PC-3 (cell line): Measurements from ENCODE around the gene MITF. TPM values are rescaled to one million over a fixed set of nuclear protein-coding genes. Genes with fewer than 3 reads are reported as not detected.

Experiments
- ATAC-seq: fragments of 200-7000 bp; cut with Tn5 transposase; 2 replicates; pipeline ENCODE4 v1.9.1; 2020; ENCODE audit warnings: mild to moderate bottlenecking, moderate library complexity
- BruUV-seq: library from RNA; stranded (reverse); fragments of 400-500 nt; replicated peaks from 2 replicates; lab custom pipeline; 2021; lab: Mats Ljungman, UMichigan
- CTCF ChIA-PET: fragments of 300-600 bp; sonication (Branson Sonifier 250); formaldehyde crosslinking; loops from one replicate; lab custom pipeline; 2022; ENCODE audit warnings: antibody characterized with exemption; lab: Charles Lee
- POLR2A ChIA-PET: fragments of 300-600 bp; sonication (Branson Sonifier 250); formaldehyde crosslinking; loops from one replicate; lab custom pipeline; 2022; ENCODE audit warnings: antibody characterized with exemption; ENCODE audit not compliant: unreplicated experiment; lab: Charles Lee
- DNase-seq: peaks from one replicate; pipeline ENCODE4 v3.0.0-alpha.2; 2015
- H2AFZ ChIP-seq: fragments of 300-600 bp; sonication (generic); 2 replicates; pipeline ENCODE4 v1.6.0; 2016; ENCODE audit warnings: antibody characterized with exemption, low read length
- H3F3A ChIP-seq: fragments of 300-600 bp; sonication (generic); one replicate; pipeline ENCODE4 v1.6.0; 2017; ENCODE audit warnings: antibody characterized with exemption, low read length, control low read depth, mild to moderate bottlenecking; ENCODE audit not compliant: unreplicated experiment
- H3K27ac ChIP-seq: fragments of 300-600 bp; sonication (generic); 2 replicates; pipeline ENCODE4 v1.5.1; 2016; ENCODE audit warnings: mild to moderate bottlenecking, low read length
- H3K27me3 ChIP-seq: fragments of 300-600 bp; sonication (generic); 2 replicates; pipeline ENCODE4 v1.6.1; 2016; ENCODE audit warnings: low read length, mixed read lengths
- H3K36me3 ChIP-seq: fragments of 300-600 bp; sonication (generic); 2 replicates; pipeline ENCODE4 v1.6.1; 2016; ENCODE audit warnings: low read depth, mixed run types, low read length, mixed read lengths
- H3K4me1 ChIP-seq: fragments of 300-600 bp; sonication (generic); 2 replicates; pipeline ENCODE4 v1.5.1; 2016; ENCODE audit warnings: low read length; ENCODE audit not compliant: insufficient read depth
- H3K4me2 ChIP-seq: fragments of 300-600 bp; sonication (generic); 2 replicates; pipeline ENCODE4 v1.6.0; 2016; ENCODE audit warnings: low read length
- H3K4me3 ChIP-seq: fragments of 300-600 bp; sonication (generic); 2 replicates; pipeline ENCODE4 v1.5.1; 2016; ENCODE audit warnings: mild to moderate bottlenecking, low read length, mixed read lengths
- H3K79me2 ChIP-seq: fragments of 300-600 bp; sonication (generic); 2 replicates; pipeline ENCODE4 v1.6.1; 2017; ENCODE audit warnings: low read length, mixed read lengths
- H3K9ac ChIP-seq: fragments of 300-600 bp; sonication (generic); 2 replicates; pipeline ENCODE4 v1.6.0; 2016; ENCODE audit warnings: mild to moderate bottlenecking, low read length
- H3K9me2 ChIP-seq: fragments of 300-600 bp; sonication (generic); replicated peaks from 2 replicates; pipeline ENCODE4 v1.6.1; 2016; ENCODE audit warnings: mixed run types, low read length, mixed read lengths
- H3K9me3 ChIP-seq: fragments of 300-600 bp; sonication (generic); 2 replicates; pipeline ENCODE4 v1.6.1; 2016; ENCODE audit warnings: low read length, mixed read lengths
- H4K20me1 ChIP-seq: fragments of 300-600 bp; sonication (generic); 2 replicates; pipeline ENCODE4 v1.6.1; 2016; ENCODE audit warnings: low read length, mixed read lengths
- CTCF ChIP-seq: fragments of 300-600 bp; sonication (generic); conservative IDR thresholded peaks from 2 replicates; pipeline ENCODE4 v1.5.1; 2017; ENCODE audit warnings: antibody characterized with exemption, low read depth, mild to moderate bottlenecking, low read length
- EZH2 ChIP-seq: fragments of 300-600 bp; sonication (generic); IDR thresholded peaks from one replicate; pipeline ENCODE4 v1.6.1; 2017; ENCODE audit warnings: antibody characterized with exemption, mild to moderate bottlenecking, low read length; ENCODE audit not compliant: unreplicated experiment
- EZH2phosphoT487 ChIP-seq: fragments of 300-600 bp; sonication (generic); IDR thresholded peaks from 2 replicates; pipeline ENCODE4 v1.6.1; 2018; ENCODE audit warnings: mild to moderate bottlenecking, antibody characterized with exemption, low read length, borderline replicate concordance
- intact Hi-C: fragments of 100-400 bp; cut with micrococcal nuclease; formaldehyde crosslinking; loops from 2 replicates; pipeline ENCODE4 v1.9.0; 2023
- total RNA-seq: library from RNA; depleted of rRNA; stranded (reverse); fragments of >200 nt; gene quantifications from 2 replicates; pipeline ENCODE4 v1.2.3, GENCODE V29; 2014

The MITF gene
- total RNA-seq, 1 experiment from 2014 or later: 7.6 TPM

- Histone ChIP-seq H3K79me2 (0 out of 2 replicates have a peak, but pooled peaks cover 4% of the 10 kb centered on the region), H3K4me1 (peaks cover 10% of the 10 kb centered on the region), H3K9ac (no peak overlapping the region), H3K4me3 (no peak overlapping the region), H3K27me3 (no peaks in the 10 kb centered on the region), H4K20me1 (no peaks in the 10 kb centered on the region), H3K9me3 (no peaks in the 10 kb centered on the region), H3F3A (no peaks in the 10 kb centered on the region), H3K9me2 (no peaks in the 10 kb centered on the region), H2AFZ (no peak overlapping the region), H3K4me2 (peak overlapping the region; percentile 56), H3K27ac (no peak overlapping the region), H3K36me3 (no peaks in the 10 kb centered on the region)
- intact Hi-C loops: loop anchor here (2.0 kb wide), 1 partner anchor 48 kb away; the partner anchor contains the start of gene MITF
- DNase-seq: no peak
- CTCF ChIA-PET: no interaction called here
- POLR2A ChIA-PET: no interaction called here
- no peak for ATAC-seq
- BruUV-seq: no TSS peak
- TF ChIP-seq EZH2phosphoT487 (no peak), EZH2 (no peak), CTCF (no peak)
Measured at GRCh38 chr3:69786854-69787253, 47.6 kb downstream of the MITF start.

GRCh38 chr3:69787436-69788168, 48.3 kb downstream of the MITF start:
- Histone ChIP-seq H3K9ac (no peak overlapping the region), H3K4me2 (peak overlapping the region; percentile 56)
- CTCF ChIA-PET: interaction anchor here (0.7 kb wide), 1 partner anchor 92 kb away, joined by 4 read pairs; no protein-coding TSS in a partner anchor

More at GRCh38 chr3:69787436-69788168, 48.3 kb downstream of the MITF start:
- POLR2A ChIA-PET: no interaction called here
- 0 out of 2 replicates have a peak, but pooled peaks cover 4% of the 10 kb centered on the region for H3K79me2 ChIP-seq
- no peak for TF ChIP-seq EZH2phosphoT487
- no peak for TF ChIP-seq CTCF
- no peak for TF ChIP-seq EZH2
- no peaks in the 10 kb centered on the region for H3K9me2 ChIP-seq
- no TSS peak for BruUV-seq
- no peaks in the 10 kb centered on the region for H3K9me3 ChIP-seq
- no peaks in the 10 kb centered on the region for H4K20me1 ChIP-seq
- H3K4me1 ChIP-seq: peaks cover 10% of the 10 kb centered on the region
- H3F3A ChIP-seq: no peaks in the 10 kb centered on the region
- peak; percentile 55 for DNase-seq
- H2AFZ ChIP-seq: no peak overlapping the region
- no peaks in the 10 kb centered on the region for H3K36me3 ChIP-seq
- H3K27ac ChIP-seq: no peak overlapping the region
- intact Hi-C loops: loop anchor here (2.0 kb wide), 1 partner anchor 49 kb away; the partner anchor contains the start of gene MITF
- H3K4me3 ChIP-seq: no peak overlapping the region
- peak; percentile 84 for ATAC-seq
- H3K27me3 ChIP-seq: no peaks in the 10 kb centered on the region
